HepG2 (cell line): Measurements from ENCODE around the gene CLTCL1. TPM values are rescaled to one million over a fixed set of nuclear protein-coding genes. Genes with fewer than 3 reads are reported as not detected.

Source experiments
- ATAC-seq: fragments of 200-7000 bp; cut with Tn5 transposase; 3 replicates; pipeline ENCODE4 v1.9.1; 2020; ENCODE audit warnings: mild to moderate bottlenecking, moderate library complexity
- BruUV-seq: library from RNA; stranded (reverse); fragments of 400-500 nt; replicated peaks from 2 replicates; lab custom pipeline; 2021; lab: Mats Ljungman, UMichigan
- CTCF ChIA-PET: fragments of 300-600 bp; formaldehyde crosslinking; extraction: SDS; loops from one replicate; lab custom pipeline; 2021; ENCODE audit warnings: low total read pairs, inconsistent platforms, low intra/inter-chr PET ratio; lab: Yijun Ruan, JAX
- POLR2A ChIA-PET: fragments of 350-600 bp; sonication (Branson Sonifier 250); formaldehyde crosslinking; loops from one replicate; lab custom pipeline; 2020; ENCODE audit warnings: antibody characterized with exemption, inconsistent platforms; lab: Yijun Ruan, JAX
- DNase-seq: peaks from one replicate; pipeline ENCODE4 v3.0.0-alpha.2; 2015; ENCODE audit warnings: low spot score
- FAIRE-seq: peaks from 3 replicates; lab custom pipeline; 2011; peaks lifted over from hg19 to GRCh38; lab: Jason Lieb, UNC
- H2AFZ ChIP-seq: one replicate; pipeline ENCODE4 v1.6.1; 2011; ENCODE audit warnings: low read length, inconsistent platforms
- H3K27ac ChIP-seq: fragments of 300-600 bp; 3 replicates; pipeline ENCODE4 v1.8.0; 2011; ENCODE audit warnings: mixed run types, mild to moderate bottlenecking, mixed read lengths, low read length, inconsistent platforms; ENCODE audit not compliant: insufficient read depth; ENCODE audit errors: extremely low read length
- H3K27me3 ChIP-seq, 2 experiments: fragments of 200-600 bp in 1 of 2; 2 replicates in 1 of 2; 3 replicates in 1 of 2; pipeline versions ENCODE4 v1.6.0 to v1.8.0; 2011; ENCODE audit warnings: low read length in 2 of 2, mild to moderate bottlenecking in 2 of 2, moderate library complexity in 2 of 2, inconsistent platforms in 1 of 2; ENCODE audit not compliant: insufficient read depth in 2 of 2, control insufficient read depth in 1 of 2
- H3K36me3 ChIP-seq, 2 experiments: fragments of 200-600 bp in 1 of 2; replicated peaks in 1 of 2; 2 replicates in 1 of 2; 3 replicates in 1 of 2; pipeline versions ENCODE4 v1.5.1 to v1.8.0; 2011; ENCODE audit warnings: low read length in 2 of 2, inconsistent platforms in 1 of 2; ENCODE audit not compliant: insufficient read depth in 2 of 2, control insufficient read depth in 1 of 2
- H3K4me1 ChIP-seq: 2 replicates; pipeline ENCODE4 v1.5.1; 2012; ENCODE audit warnings: low read length, inconsistent platforms; ENCODE audit not compliant: insufficient read depth
- H3K4me2 ChIP-seq: 2 replicates; pipeline ENCODE4 v1.6.0; 2011; ENCODE audit warnings: low read depth, low read length, inconsistent platforms
- H3K4me3 ChIP-seq, 3 experiments: fragments of 200-600 bp in 1 of 3; sonication (generic), shearing (Covaris generic) in 1 of 3; replicated peaks in 1 of 3; 2 replicates each; pipeline ENCODE4 v1.5.1; 2011 to 2016; ENCODE audit warnings: low read length in 3 of 3, inconsistent platforms in 2 of 3, low read depth in 2 of 3, mild to moderate bottlenecking in 2 of 3, control low read depth in 1 of 3, mixed read lengths in 1 of 3; ENCODE audit not compliant: insufficient read depth in 1 of 3
- H3K79me2 ChIP-seq: one replicate; pipeline ENCODE4 v1.6.1; 2011; ENCODE audit warnings: low read length, inconsistent platforms; ENCODE audit not compliant: insufficient read depth
- H3K9ac ChIP-seq: 2 replicates; pipeline ENCODE4 v1.6.0; 2011; ENCODE audit warnings: mild to moderate bottlenecking, low read depth, low read length, inconsistent platforms; ENCODE audit not compliant: insufficient read depth
- H3K9me3 ChIP-seq: 2 replicates; pipeline ENCODE4 v1.5.1; 2012; ENCODE audit warnings: mild to moderate bottlenecking, low read length
- H4K20me1 ChIP-seq: 2 replicates; pipeline ENCODE4 v1.6.0; 2011; ENCODE audit warnings: inconsistent platforms, mild to moderate bottlenecking, low read length, moderate library complexity; ENCODE audit not compliant: insufficient read depth
- MXD1 ChIP-seq: sonication (generic); formaldehyde crosslinking; IDR thresholded peaks from 2 replicates; pipeline ENCODE4 v1.4.0; 2020; ENCODE audit warnings: mild to moderate bottlenecking, missing genetic modification reagents
- PTBP1 ChIP-seq: fragments of 200-400 bp; formaldehyde crosslinking; IDR thresholded peaks from 2 replicates; pipeline ENCODE4 v1.6.1; 2018; ENCODE audit warnings: low read length, low read depth; ENCODE audit not compliant: poor library complexity, severe bottlenecking
- ZBTB3 ChIP-seq: sonication (generic); formaldehyde crosslinking; IDR thresholded peaks from 2 replicates; pipeline ENCODE4 v1.4.0; 2020; ENCODE audit warnings: low read depth, mild to moderate bottlenecking, moderate library complexity, missing genetic modification reagents, borderline replicate concordance
- ZMYM2 ChIP-seq: sonication (generic); formaldehyde crosslinking; IDR thresholded peaks from 2 replicates; pipeline ENCODE4 v1.8.0; 2022; ENCODE audit warnings: mild to moderate bottlenecking, missing genetic modification reagents
- ZMYM3 ChIP-seq: sonication (generic); formaldehyde crosslinking; IDR thresholded peaks from 2 replicates; pipeline ENCODE4 v1.5.1; 2020; ENCODE audit warnings: mild to moderate bottlenecking, missing genetic modification reagents
- ZNF562 ChIP-seq: sonication (generic); formaldehyde crosslinking; IDR thresholded peaks from 2 replicates; pipeline ENCODE4 v1.8.0; 2022; ENCODE audit warnings: missing genetic modification reagents, borderline replicate concordance
- ZNF766 ChIP-seq: sonication (generic); formaldehyde crosslinking; IDR thresholded peaks from 2 replicates; pipeline ENCODE4 v1.5.0; 2020; ENCODE audit warnings: missing genetic modification reagents, borderline replicate concordance
- WGBS: methylation state at CpG from one replicate; pipeline ENCODE4 v1.1.6; 2017; ENCODE audit warnings: low lambda C conversion rate; 5-methylcytosine and 5-hydroxymethylcytosine counted together
- in situ Hi-C: cut with HindIII; loops from 2 replicates; pipeline ENCODE4 v1.10.0; 2017; ENCODE audit warnings: low pct_unique_long_range_greater_than_20kb; ENCODE audit not compliant: extremely low pct_ligation_motif_present
- intact Hi-C: fragments of 100-400 bp; cut with micrococcal nuclease; formaldehyde crosslinking; loops from one replicate; pipeline ENCODE4 v1.10.0; 2022; ENCODE audit not compliant: unreplicated experiment
- polyA plus RNA-seq, 8 experiments: library from polyadenylated mRNA; depleted of rRNA in 3 of 8; stranded (reverse) in 7 of 8; unstranded in 1 of 8; fragments of >200 nt; fragmentation: Illumina TruSeq in 4 of 8; extraction: Trizol in 4 of 8; gene quantifications; 2 replicates each; pipeline versions ENCODE4 v1.2.1 to v1.2.3, GENCODE V29; 2011 to 2016; ENCODE audit warnings: low read depth in 4 of 8, missing spikeins in 1 of 8, mixed read lengths in 1 of 8; ENCODE audit not compliant: insufficient read depth in 1 of 8
- total RNA-seq, 5 experiments: library from RNA; depleted of rRNA; stranded (reverse); fragments of >200 nt; fragmentation: Illumina TruSeq; extraction: Trizol; gene quantifications; 2 replicates each; pipeline ENCODE4 v1.2.3, GENCODE V29; 2016; ENCODE audit warnings: low read depth in 1 of 5
- TF ChIP-seq, protein P1 (sequence below): fragments of 450-650 bp; IDR thresholded peaks from 2 replicates; pipeline ENCODE4 v1.6.1; 2016

The CLTCL1 gene
- total and polyA plus RNA-seq, 2 of the 13 experiments (the other 11 are each of a cell fraction or from before 2014, with no cell fraction given): 8.1 to 10.9 TPM

DNA sequence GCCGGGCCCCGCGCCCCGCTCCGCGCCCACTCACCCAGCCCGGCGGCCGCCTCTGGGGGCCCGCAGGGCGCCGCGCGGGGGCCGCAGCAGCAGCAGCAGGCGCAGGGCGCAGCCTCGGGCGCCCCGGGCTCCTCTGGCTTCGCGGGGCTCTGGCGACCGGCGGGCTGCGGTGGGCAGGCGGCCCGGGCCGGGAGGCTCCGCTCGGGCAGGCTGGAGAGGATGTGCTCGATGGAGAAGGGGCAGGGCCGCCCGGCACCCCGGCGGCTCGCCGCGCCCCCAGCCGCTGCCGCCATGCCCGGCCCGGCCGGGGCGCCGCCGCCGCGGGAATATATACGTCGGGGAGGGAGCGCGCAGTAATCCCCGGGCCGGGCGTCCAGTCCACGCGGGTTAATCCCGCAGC, 141.5 kb downstream of the CLTCL1 start, which contains the start of gene GSC2:
TSS of gene GSC2 (minus strand) at position 302 of the 400 bp plus-strand sequence. CDS start at position 293, 9 bp downstream.
- DNase-seq (no peak), FAIRE-seq (no peak)
- peaks cover 10% of the 10 kb centered on the region; the same call in 1 of the 2 replicates for H3K4me1 ChIP-seq
- intact Hi-C loops: no loop called here
- POLR2A ChIA-PET: no interaction called here
- no peaks in the 10 kb centered on the region for H3K79me2 ChIP-seq
- WGBS: no CpG with 5 or more reads among the region's 59 CpGs
- no peaks in the 10 kb centered on the region for H3K9me3 ChIP-seq
- H3K4me2 ChIP-seq: peak within 1 kb of the TSS; percentile 32; the same call in 1 of the 2 replicates
- no peaks in the 10 kb centered on the region for H4K20me1 ChIP-seq
- H3K36me3 ChIP-seq: no peaks in the 10 kb centered on the region
- TF ChIP-seq ZBTB3 (no peak), MXD1 (CRISPR knock-in tag) (no peak), ZNF766 (CRISPR knock-in tag) (no peak), ZMYM3 (CRISPR knock-in tag) (no peak), ZNF562 (no peak), PTBP1 (no peak), ZMYM2 (CRISPR knock-in tag) (no peak)
- TF ChIP-seq, protein P1, sequence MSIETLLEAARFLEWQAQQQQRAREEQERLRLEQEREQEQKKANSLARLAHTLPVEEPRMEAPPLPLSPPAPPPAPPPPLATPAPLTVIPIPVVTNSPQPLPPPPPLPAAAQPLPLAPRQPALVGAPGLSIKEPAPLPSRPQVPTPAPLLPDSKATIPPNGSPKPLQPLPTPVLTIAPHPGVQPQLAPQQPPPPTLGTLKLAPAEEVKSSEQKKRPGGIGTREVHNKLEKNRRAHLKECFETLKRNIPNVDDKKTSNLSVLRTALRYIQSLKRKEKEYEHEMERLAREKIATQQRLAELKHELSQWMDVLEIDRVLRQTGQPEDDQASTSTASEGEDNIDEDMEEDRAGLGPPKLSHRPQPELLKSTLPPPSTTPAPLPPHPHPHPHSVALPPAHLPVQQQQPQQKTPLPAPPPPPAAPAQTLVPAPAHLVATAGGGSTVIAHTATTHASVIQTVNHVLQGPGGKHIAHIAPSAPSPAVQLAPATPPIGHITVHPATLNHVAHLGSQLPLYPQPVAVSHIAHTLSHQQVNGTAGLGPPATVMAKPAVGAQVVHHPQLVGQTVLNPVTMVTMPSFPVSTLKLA: no peak
- TF ChIP-seq, all 625 proteins: peak for 0
- Histone ChIP-seq H3K9ac (no peak within 1 kb of the TSS), H3K27me3 (peaks cover 7 to 61% of the 10 kb centered on the region in 2 experiments; a peak in 4 of 5 replicates), H2AFZ (no peak within 1 kb of the TSS), H3K4me3 (peak within 1 kb of the TSS in 1 of 3 experiments; percentile 28; a peak in 1 of 6 replicates), H3K27ac (no peak within 1 kb of the TSS)
- ATAC-seq: no peak
- CTCF ChIA-PET: no interaction called here
- in situ Hi-C loops: no loop called here
- BruUV-seq: no TSS peak
